Mesothelial cell of epicardium (in vitro differentiated cells): ENCODE measurements around the gene MRO. TPM values are rescaled to one million over a fixed set of nuclear protein-coding genes. Genes with fewer than 3 reads are reported as not detected.
"Not testable (repeated sequence)": the region's sequence is repeated elsewhere in the genome, so short reads cannot be mapped to it uniquely, and the experiment has no call there.

ENCODE experiments used
- DNase-seq, 2 experiments: peaks; one replicate each; pipeline ENCODE4 v3.0.0; 2021; ENCODE audit warnings: low spot score in 2 of 2; ENCODE audit not compliant: unreplicated experiment in 2 of 2
- H3K27ac Mint-ChIP-seq: 2 replicates; pipeline ENCODE4 v1.8.0; 2021; ENCODE audit warnings: mixed read lengths
- H3K27me3 Mint-ChIP-seq: 2 replicates; pipeline ENCODE4 v1.8.0; 2021; ENCODE audit warnings: low read depth, mixed read lengths
- H3K36me3 Mint-ChIP-seq: 2 replicates; pipeline ENCODE4 v1.8.0; 2021; ENCODE audit warnings: mixed read lengths
- H3K4me1 Mint-ChIP-seq: 2 replicates; pipeline ENCODE4 v1.8.0; 2021; ENCODE audit warnings: mixed read lengths
- H3K4me3 Mint-ChIP-seq: 2 replicates; pipeline ENCODE4 v1.8.0; 2021; ENCODE audit warnings: mild to moderate bottlenecking, moderate library complexity, mixed read lengths
- H3K9me3 Mint-ChIP-seq: 2 replicates; pipeline ENCODE4 v1.8.0; 2021; ENCODE audit warnings: mixed read lengths
- CTCF ChIP-seq: fragments of 200-600 bp; sonication (generic); IDR thresholded peaks from one replicate; pipeline ENCODE4 v1.5.0; 2021; ENCODE audit warnings: antibody characterized with exemption; ENCODE audit not compliant: unreplicated experiment
- total RNA-seq: library from RNA; stranded (reverse); gene quantifications from 3 replicates; pipeline ENCODE4 v1.2.1, GENCODE V29; 2021

Gene MRO
- total RNA-seq, 1 donor from 2014 or later = 0.29 TPM

GRCh38 chr18:50844554-50844953 lies 24.7 kb upstream of the MRO start:
- no peaks in the 10 kb centered on the region for H3K36me3 Mint-ChIP-seq
- peaks cover 14% of the 10 kb centered on the region for H3K27me3 Mint-ChIP-seq
- H3K4me3 Mint-ChIP-seq = no peak overlapping the region
- no peak for DNase-seq
- TF ChIP-seq CTCF = no peak
- H3K27ac Mint-ChIP-seq = no peak overlapping the region
- no peaks in the 10 kb centered on the region for H3K9me3 Mint-ChIP-seq
- H3K4me1 Mint-ChIP-seq = peaks cover 4% of the 10 kb centered on the region

GRCh38 chr18:50842846-50843245 lies 23.0 kb upstream of the MRO start:
- Mint-ChIP-seq H3K27me3 (peaks cover 18% of the 10 kb centered on the region), H3K36me3 (no peaks in the 10 kb centered on the region), H3K9me3 (no peaks in the 10 kb centered on the region), H3K4me3 (no peak overlapping the region), H3K4me1 (no peaks in the 10 kb centered on the region), H3K27ac (no peak overlapping the region)
- no peak for DNase-seq
- TF ChIP-seq CTCF = no peak

GRCh38 chr18:50839996-50840395 lies 20.2 kb upstream of the MRO start:
- Mint-ChIP-seq H3K27ac (no peak overlapping the region), H3K4me1 (peaks cover 12% of the 10 kb centered on the region), H3K27me3 (peaks cover 9% of the 10 kb centered on the region), H3K9me3 (no peaks in the 10 kb centered on the region), H3K4me3 (no peak overlapping the region), H3K36me3 (no peaks in the 10 kb centered on the region)
- no peak for DNase-seq
- TF ChIP-seq CTCF = no peak

GRCh38 chr18:50839341-50839740 lies 19.5 kb upstream of the MRO start:
- Mint-ChIP-seq H3K36me3 (no peaks in the 10 kb centered on the region), H3K27me3 (peaks cover 9% of the 10 kb centered on the region), H3K4me1 (peaks cover 12% of the 10 kb centered on the region), H3K9me3 (no peaks in the 10 kb centered on the region), H3K4me3 (no peak overlapping the region), H3K27ac (no peak overlapping the region)
- no peak for DNase-seq
- TF ChIP-seq CTCF = no peak

- DNase-seq = no peak
- Mint-ChIP-seq H3K27me3 (peaks cover 9% of the 10 kb centered on the region), H3K27ac (peak overlapping the region; percentile 7), H3K4me3 (no peak overlapping the region), H3K9me3 (no peaks in the 10 kb centered on the region), H3K4me1 (peaks cover 12% of the 10 kb centered on the region), H3K36me3 (no peaks in the 10 kb centered on the region)
- no peak for TF ChIP-seq CTCF
Observed at GRCh38 chr18:50836521-50836957, 16.7 kb upstream of the MRO start.

GRCh38 chr18:50833496-50833895 lies 13.7 kb upstream of the MRO start:
- H3K27ac Mint-ChIP-seq, H3K4me3 Mint-ChIP-seq, DNase-seq, H3K9me3 Mint-ChIP-seq, H3K27me3 Mint-ChIP-seq, H3K36me3 Mint-ChIP-seq: not testable (repeated sequence)
- peaks cover 12% of the 10 kb centered on the region for H3K4me1 Mint-ChIP-seq
